Activated CD8-positive, alpha-beta memory T cell treated with anti-CD3 and anti-CD28 coated beads for 36 hours (primary cell): Measurements from ENCODE around the gene C22orf42. TPM values are rescaled to one million over a fixed set of nuclear protein-coding genes. Genes with fewer than 3 reads are reported as not detected.
"Not testable (repeated sequence)": the region's sequence is repeated elsewhere in the genome, so short reads cannot be mapped to it uniquely, and the experiment has no call there.

Experiments used
- CTCF ChIA-PET: fragments of 350-600 bp; sonication (Branson Sonifier 250); formaldehyde crosslinking; loops from one replicate; lab custom pipeline; 2021; ENCODE audit warnings: antibody characterized with exemption; lab: Charles Lee
- POLR2A ChIA-PET: fragments of 350-600 bp; sonication (Branson Sonifier 250); formaldehyde crosslinking; loops from one replicate; lab custom pipeline; 2021; ENCODE audit warnings: antibody characterized with exemption; lab: Charles Lee
- total RNA-seq, 2 experiments: library from RNA; stranded (reverse); gene quantifications; one replicate each; pipeline ENCODE4 v1.2.3, GENCODE V29; 2021

The C22orf42 gene, protein sequence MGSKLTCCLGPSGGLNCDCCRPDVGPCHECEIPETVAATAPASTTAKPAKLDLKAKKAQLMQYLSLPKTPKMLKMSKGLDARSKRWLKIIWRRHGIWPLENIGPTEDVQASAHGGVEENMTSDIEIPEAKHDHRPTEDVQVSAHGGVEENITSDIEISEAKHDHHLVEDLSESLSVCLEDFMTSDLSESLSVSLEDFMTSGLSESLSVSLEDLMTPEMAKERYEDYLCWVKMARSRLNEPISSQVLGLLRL
- not detected for total RNA-seq

DNA sequence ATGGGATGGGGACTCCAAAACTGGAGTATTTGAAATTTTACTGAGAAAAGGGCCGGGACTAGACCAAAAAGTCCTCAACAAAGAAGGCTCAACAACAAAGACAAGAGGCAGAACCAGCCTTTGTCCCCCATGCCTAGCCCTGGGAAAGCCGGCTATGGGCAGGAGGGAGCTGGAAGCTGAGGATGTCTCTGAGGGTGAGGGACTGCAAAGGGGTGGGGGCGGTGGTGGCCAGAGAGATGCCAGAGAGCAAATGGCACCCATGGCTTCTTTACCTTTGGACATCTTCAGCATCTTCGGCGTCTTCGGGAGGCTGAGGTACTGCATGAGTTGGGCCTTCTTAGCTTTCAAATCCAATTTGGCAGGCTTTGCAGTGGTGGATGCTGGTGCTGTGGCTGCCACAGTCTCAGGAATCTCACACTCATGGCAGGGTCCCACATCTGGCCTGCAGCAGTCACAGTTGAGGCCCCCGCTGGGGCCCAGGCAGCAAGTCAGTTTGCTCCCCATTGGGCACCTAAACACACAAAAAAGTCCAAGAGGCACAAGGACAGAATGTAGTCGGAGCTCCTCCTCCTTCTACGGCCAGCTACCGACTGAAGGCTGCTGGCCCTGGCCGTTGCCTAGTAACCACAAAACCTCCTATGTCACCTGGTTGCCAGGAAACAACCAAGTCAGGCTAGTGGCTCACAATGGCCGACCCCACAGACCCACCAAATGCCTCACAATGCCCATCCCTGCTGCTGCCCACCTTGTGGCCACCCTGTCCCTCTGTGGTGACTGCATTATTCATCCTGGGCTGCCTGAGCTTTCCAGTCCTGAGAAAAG, at the start of gene C22orf42:
TSS of gene C22orf42 (minus strand) at position 592 of the 822 bp plus-strand sequence. CDS start at position 504, 88 bp downstream.
- ChIA-PET POLR2A (no interaction called here), CTCF (no interaction called here)

- POLR2A ChIA-PET = no interaction called here
- CTCF ChIA-PET = no interaction called here
Observed at GRCh38 chr22:32208681-32209080, 49.6 kb upstream of the C22orf42 start.

GRCh38 chr22:32207971-32208480, 48.9 kb upstream of the C22orf42 start:
- ChIA-PET CTCF (no interaction called here), POLR2A (no interaction called here)

- ChIA-PET CTCF (no interaction called here), POLR2A (no interaction called here)
Observed at GRCh38 chr22:32206774-32207758, 48.0 kb upstream of the C22orf42 start.

DNA sequence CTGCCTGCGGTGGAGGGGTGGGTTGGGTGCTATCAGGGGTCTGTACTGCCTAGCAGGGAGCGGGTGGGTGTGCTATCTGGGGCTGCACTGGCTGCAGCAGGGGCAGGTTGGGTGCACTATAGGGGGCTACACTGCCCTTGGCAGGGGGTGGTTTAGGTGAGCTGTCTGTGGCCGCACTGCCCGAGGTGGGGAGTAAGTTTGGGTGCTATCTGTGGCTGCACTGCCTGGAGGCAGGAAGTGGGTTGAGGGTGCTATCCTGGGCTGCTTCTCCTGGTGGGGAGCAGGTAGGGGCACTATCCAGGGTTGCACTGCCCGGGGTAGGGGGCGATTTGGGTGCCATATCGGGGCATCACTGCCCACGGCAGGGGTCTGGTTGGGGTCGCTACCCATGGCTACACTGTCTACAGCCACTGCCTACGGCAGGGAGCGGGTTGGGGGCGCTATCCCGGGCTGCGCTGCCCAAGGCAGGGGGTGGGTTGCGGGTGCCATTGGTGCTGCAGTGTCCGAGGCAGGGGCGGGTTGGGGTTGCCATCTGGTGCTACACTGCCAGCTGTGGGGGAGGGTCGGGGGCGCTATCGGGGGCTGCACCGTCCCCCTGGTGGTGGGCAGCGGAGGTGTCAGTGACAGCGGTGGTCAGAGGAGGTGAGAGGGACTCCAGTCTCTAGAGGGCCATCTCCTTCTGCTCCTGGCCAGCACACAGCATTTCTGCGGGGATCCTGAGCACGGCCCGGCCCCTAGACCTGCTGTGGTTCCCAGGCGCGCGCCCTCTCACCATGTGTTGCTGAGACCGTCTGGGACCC, 47.1 kb upstream of the C22orf42 start:
- ChIA-PET POLR2A (no interaction called here), CTCF (no interaction called here)

DNA sequence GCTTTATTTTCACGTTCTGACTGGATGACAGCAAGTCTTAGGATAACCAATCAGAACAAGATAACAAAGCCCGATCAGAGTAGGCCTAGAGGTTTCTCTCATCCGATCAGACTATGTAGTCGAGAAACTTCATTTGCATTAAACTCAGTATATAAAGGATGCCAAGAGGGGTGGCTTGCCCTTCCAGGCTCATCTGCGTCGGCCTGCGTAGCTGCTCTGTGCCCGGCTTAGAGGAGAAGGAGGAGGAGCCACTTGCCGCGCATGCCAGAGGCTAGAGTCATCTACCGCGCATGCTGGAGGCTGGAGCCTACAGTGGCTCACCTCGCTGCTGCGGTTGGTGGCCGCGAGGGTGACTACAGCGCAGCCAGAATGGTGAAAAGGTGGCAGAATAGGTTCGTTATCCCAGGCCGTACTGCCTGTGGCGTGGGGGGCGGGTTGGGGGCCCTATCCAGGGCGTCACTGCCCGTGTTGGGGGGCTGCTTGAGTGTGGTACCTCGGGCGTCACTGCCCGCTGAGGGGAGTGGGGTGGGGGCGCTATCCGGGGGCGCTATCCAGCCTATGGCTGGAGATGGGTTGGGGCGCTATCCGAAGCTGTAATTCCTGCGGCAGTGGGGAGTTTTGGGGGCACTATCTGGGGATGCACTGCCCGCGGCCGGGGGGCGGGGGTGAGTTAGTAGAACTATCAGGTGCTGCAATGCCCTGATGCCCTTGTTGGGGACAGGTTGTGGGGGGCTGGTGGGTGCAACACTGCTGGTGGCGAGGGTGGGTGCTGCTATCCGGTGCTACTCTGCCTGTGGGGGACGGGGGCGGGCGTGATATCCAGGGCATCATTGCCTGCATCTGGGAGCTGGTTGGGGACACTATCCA, 46.0 kb upstream of the C22orf42 start, which contains the start of gene RFPL2:
TSS of gene RFPL2 (minus strand) at position 218 of the 867 bp plus-strand sequence. CDS start 2,622 bp downstream, outside the sequence.
- CTCF ChIA-PET = no interaction called here
- POLR2A ChIA-PET = no interaction called here

DNA sequence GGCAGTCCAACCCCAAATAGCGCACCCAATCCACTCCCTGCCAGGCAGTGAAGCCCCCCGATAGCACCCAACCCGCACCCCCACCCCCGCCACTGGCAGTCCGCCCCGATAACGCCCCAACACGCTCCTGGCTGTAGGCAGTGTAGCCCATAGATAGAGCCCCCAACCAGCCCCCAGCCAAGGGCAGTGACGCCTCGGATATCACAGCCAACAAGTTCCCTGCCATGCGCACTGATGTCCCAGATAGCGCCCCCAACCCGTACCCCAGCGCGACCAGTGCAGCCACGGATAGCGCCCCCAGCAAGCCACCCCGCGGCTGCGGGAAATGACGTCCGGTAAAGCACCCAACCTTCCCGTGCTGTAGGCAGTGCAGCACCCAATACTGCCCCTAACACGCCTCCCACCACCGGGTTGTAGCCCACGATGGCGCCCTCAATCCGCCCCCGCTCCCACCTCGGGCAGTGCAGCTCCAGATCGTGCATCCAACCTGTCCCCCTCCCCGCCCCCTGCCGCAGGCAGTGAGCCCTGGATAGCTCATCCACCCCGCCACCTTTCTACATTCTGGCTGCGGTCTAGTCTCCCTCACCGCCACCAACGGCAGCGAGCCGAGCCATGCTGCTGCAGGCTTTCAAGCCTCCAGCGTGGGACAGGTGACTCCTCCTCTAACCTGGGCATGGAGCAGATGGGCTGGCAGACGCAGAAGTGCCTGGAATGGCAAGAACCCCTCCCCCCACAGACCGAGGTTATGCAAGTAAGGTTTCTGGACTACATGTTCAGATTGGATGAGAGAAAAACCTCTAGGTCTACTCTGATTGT, 45.1 kb upstream of the C22orf42 start:
- ChIA-PET POLR2A (no interaction called here), CTCF (no interaction called here)

- POLR2A ChIA-PET = no interaction called here
- CTCF ChIA-PET = no interaction called here
Observed at GRCh38 chr22:32203181-32204039, 44.3 kb upstream of the C22orf42 start.

GRCh38 chr22:32202539-32203180, 43.6 kb upstream of the C22orf42 start:
- CTCF ChIA-PET = interaction anchor here (0.9 to 1.7 kb wide), 2 partner anchors 53 to 60 kb away, joined by 3 read pairs; partner anchors contain the start of gene SLC5A4
- POLR2A ChIA-PET = no interaction called here

- ChIA-PET CTCF (interaction anchor here (0.9 to 1.7 kb wide), 2 partner anchors 53 to 60 kb away, joined by 3 read pairs; partner anchors contain the start of gene SLC5A4), POLR2A (no interaction called here)
Observed at GRCh38 chr22:32202161-32202538, 43.0 kb upstream of the C22orf42 start.

DNA sequence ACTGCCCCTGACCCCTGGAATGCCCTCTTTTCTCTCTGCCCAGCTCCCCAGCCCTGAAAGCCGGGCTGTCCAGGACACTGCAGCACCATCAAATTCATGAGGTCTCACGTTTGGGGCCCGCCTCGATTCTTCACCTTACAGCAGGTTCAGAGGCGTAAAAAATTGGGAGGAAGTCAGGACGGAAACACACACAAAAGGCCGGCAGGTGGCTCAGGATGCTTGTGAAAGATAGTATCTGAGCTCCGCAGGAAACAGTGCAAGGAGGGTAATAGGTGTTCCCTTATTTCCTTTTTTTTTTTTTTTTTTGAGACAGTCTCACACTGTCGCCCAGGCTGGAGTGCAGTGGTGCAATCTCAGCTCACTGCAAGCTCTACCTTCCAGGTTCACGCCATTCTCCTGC, 41.6 kb upstream of the C22orf42 start:
- ChIA-PET POLR2A (no interaction called here), CTCF (interaction anchor here (0.6 to 0.9 kb wide), 2 partner anchors 66 to 231 kb away, joined by 3 to 4 read pairs; no protein-coding TSS in a partner anchor)

- CTCF ChIA-PET = interaction anchor here (0.9 kb wide), 1 partner anchor 67 kb away, joined by 4 read pairs; no protein-coding TSS in a partner anchor
- POLR2A ChIA-PET = no interaction called here
Observed at GRCh38 chr22:32199961-32200360, 40.9 kb upstream of the C22orf42 start.

DNA sequence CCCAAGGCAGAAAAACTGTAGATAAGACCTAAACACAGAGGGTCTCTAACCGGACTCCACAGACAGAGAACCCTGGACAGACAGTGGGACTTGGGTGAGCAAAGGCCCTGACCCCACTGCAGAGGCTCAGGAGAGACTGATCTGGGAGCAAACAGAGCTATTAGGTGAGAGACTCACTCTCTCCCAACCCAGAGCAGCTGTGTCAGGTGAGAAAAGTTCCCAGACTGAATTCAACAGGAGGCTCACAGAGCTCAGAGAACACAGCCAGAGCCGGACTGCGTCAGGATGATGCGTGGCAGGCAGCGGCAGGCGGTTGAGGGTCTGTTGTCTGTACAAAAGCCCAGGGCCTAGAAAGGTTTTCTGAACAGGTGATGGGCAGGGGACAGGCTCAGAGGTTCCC, 40.2 kb upstream of the C22orf42 start:
- ChIA-PET POLR2A (no interaction called here), CTCF (no interaction called here)

DNA sequence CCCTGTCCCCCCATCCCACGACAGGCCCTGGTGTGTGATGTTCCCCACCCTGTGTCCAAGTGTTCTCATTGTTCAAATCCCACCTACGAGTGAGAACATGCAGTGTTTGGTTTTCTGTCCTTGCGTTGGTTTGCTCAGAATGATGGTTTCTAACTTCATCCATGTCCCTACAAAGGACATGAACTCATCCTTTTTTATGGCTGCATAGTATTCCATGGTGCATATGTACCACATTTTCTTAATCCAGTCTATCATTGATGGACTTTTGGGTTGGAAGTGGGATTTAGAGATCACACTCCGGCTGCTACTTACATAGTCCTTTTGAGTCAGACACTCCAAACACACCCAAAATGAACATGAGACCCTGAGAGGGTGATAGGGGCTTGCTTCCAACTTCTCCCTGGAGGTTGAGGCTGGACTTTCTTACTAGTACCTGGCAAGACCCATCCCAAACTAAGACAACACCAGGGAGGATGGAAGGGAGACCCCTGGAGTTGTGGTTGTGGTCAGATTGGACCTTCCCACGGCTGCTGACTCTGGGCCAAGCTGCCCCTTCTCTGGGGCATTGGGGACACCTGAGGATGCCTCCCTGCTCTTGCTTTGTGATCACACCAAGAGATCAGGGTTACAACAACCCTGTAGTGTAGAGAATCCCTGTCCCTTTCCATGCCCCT, 38.6 kb upstream of the C22orf42 start:
- POLR2A ChIA-PET = not testable (repeated sequence)
- CTCF ChIA-PET = interaction anchor here (0.6 kb wide), 1 partner anchor 17 kb away, joined by 3 read pairs; no protein-coding TSS in a partner anchor

GRCh38 chr22:32195900-32196299, 36.8 kb upstream of the C22orf42 start:
- POLR2A ChIA-PET, CTCF ChIA-PET: not testable (repeated sequence)
